HL-60 (cell line): Measurements from ENCODE around the gene P2RY4.

ENCODE experiments used
- DNase-seq, 2 experiments: peaks; one replicate each; pipeline ENCODE4 v3.0.0-alpha.2; 2010 to 2020; ENCODE audit warnings: low read depth in 1 of 2, low spot score in 1 of 2
- H3K27ac ChIP-seq: fragments of 250-450 bp; sonication (Bioruptor Pico); replicated peaks from 2 replicates; pipeline ENCODE4 v1.5.1; 2020; ENCODE audit warnings: mild to moderate bottlenecking, moderate library complexity
- H3K27me3 ChIP-seq: fragments of 250-450 bp; sonication (Bioruptor Pico); 2 replicates; pipeline ENCODE4 v1.5.1; 2021; ENCODE audit warnings: mild to moderate bottlenecking, moderate library complexity; ENCODE audit not compliant: insufficient read depth, poor library complexity, severe bottlenecking
- H3K4me3 ChIP-seq: replicated peaks from 2 replicates; pipeline ENCODE4 v1.5.1; 2011; ENCODE audit warnings: mild to moderate bottlenecking, control low read depth, low read length; ENCODE audit not compliant: insufficient read depth
- CTCF ChIP-seq: IDR thresholded peaks from one replicate; pipeline ENCODE4 v1.5.1; 2011; ENCODE audit warnings: low read length, control low read depth, inconsistent platforms; ENCODE audit not compliant: insufficient read depth
- GABPA ChIP-seq: IDR thresholded peaks from 2 replicates; pipeline ENCODE4 v1.6.1; 2012; ENCODE audit warnings: low read depth
- POLR2AphosphoS5 ChIP-seq: IDR thresholded peaks from 2 replicates; pipeline ENCODE4 v1.6.1; 2012; ENCODE audit warnings: low read depth
- SPI1 ChIP-seq: IDR thresholded peaks from 2 replicates; pipeline ENCODE4 v1.6.1; 2012; ENCODE audit warnings: low read depth, mild to moderate bottlenecking, borderline replicate concordance
- TF ChIP-seq, protein P1 (sequence below): IDR thresholded peaks from 2 replicates; pipeline ENCODE4 v1.6.1; 2012; ENCODE audit warnings: low read depth; ENCODE audit not compliant: insufficient replicate concordance

Gene P2RY4

DNA sequence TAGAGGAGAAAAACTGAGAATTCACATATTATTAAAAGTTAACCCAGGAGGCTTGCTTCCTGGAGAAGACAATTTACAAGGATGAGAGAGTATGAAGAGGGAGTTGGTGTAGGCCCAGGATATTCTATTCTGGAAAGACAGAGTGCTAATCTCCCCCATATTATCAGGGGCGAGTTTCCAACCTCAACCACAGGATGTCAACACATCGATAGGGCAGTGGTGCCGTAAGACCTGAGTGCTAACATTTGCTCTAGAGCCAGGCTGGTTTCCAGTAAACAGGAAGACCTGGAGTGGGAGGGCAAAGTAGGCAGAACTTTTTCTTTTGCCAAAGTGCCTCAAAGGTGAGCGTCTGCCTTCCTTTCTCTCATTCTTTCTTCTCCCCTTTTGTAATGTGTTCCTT, 28.3 kb downstream of the P2RY4 start:
- H3K27ac ChIP-seq: no peak overlapping the region
- H3K4me3 ChIP-seq: no peak overlapping the region
- no peaks in the 10 kb centered on the region for H3K27me3 ChIP-seq
- TF ChIP-seq CTCF (no peak), SPI1 (no peak), POLR2AphosphoS5 (no peak)
- no peak for DNase-seq

GRCh38 chrX:70226687-70227086, 33.3 kb downstream of the P2RY4 start:
- Histone ChIP-seq H3K27me3 (no peaks in the 10 kb centered on the region), H3K4me3 (no peak overlapping the region), H3K27ac (no peak overlapping the region)
- no peak for TF ChIP-seq POLR2AphosphoS5
- no peak for TF ChIP-seq GABPA
- no peak for TF ChIP-seq CTCF
- TF ChIP-seq SPI1: no peak
- TF ChIP-seq, protein P1, sequence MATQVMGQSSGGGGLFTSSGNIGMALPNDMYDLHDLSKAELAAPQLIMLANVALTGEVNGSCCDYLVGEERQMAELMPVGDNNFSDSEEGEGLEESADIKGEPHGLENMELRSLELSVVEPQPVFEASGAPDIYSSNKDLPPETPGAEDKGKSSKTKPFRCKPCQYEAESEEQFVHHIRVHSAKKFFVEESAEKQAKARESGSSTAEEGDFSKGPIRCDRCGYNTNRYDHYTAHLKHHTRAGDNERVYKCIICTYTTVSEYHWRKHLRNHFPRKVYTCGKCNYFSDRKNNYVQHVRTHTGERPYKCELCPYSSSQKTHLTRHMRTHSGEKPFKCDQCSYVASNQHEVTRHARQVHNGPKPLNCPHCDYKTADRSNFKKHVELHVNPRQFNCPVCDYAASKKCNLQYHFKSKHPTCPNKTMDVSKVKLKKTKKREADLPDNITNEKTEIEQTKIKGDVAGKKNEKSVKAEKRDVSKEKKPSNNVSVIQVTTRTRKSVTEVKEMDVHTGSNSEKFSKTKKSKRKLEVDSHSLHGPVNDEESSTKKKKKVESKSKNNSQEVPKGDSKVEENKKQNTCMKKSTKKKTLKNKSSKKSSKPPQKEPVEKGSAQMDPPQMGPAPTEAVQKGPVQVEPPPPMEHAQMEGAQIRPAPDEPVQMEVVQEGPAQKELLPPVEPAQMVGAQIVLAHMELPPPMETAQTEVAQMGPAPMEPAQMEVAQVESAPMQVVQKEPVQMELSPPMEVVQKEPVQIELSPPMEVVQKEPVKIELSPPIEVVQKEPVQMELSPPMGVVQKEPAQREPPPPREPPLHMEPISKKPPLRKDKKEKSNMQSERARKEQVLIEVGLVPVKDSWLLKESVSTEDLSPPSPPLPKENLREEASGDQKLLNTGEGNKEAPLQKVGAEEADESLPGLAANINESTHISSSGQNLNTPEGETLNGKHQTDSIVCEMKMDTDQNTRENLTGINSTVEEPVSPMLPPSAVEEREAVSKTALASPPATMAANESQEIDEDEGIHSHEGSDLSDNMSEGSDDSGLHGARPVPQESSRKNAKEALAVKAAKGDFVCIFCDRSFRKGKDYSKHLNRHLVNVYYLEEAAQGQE: no peak
- no peak for DNase-seq

- no peak for DNase-seq
- Histone ChIP-seq H3K4me3 (no peak overlapping the region), H3K27ac (no peak overlapping the region), H3K27me3 (no peaks in the 10 kb centered on the region)
- TF ChIP-seq SPI1 (no peak), POLR2AphosphoS5 (no peak), GABPA (no peak), CTCF (no peak)
- TF ChIP-seq, protein P1: no peak
Measured at GRCh38 chrX:70226048-70226447, 34.0 kb downstream of the P2RY4 start.
